Uterus (tissue), 2 donors: ENCODE results near the gene EEF2K.

Experiments
- CTCF ChIP-seq, 4 experiments: fragments of 200-600 bp in 2 of 4; fragments of 450-650 bp in 2 of 4; sonication (generic) in 2 of 4; IDR thresholded peaks; one replicate each; pipeline ENCODE4 v1.5.1; 2016 to 2019; ENCODE audit warnings: antibody characterized with exemption in 4 of 4, mild to moderate bottlenecking in 2 of 4, moderate library complexity in 1 of 4
- POLR2A ChIP-seq, 2 donors: fragments of 450-650 bp; IDR thresholded peaks; one replicate each; pipeline ENCODE4 v1.6.1; 2016; ENCODE audit warnings: antibody characterized with exemption in 2 of 2, mild to moderate bottlenecking in 1 of 2, moderate library complexity in 1 of 2

- TF ChIP-seq CTCF (IDR thresholded peaks at IDR 0.05) (no peak), POLR2A (IDR thresholded peaks at IDR 0.05) (no peak)
Measured at GRCh38 chr16:22326369-22326652, 120.2 kb downstream of the EEF2K start.
